Measurements from ENCODE around the gene IRX4.

IRX4 gene

DNA sequence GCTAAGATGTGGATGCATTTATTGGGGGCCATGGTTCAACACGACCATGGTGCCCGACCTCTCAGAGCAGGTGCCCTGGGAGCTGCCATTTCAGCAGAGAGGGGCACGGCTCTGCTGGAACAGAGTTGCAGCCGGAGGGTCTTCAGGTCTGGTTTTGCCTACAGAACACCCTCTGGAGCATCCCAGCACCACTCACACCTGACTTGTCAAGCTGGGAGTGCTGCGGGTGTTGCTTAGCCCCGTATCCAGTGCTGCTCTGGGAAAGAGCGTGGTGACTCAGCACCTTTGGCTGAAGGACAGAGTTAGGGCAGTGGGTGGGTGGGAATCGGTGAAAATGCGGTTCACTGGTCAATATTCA is 36.5 kb upstream of the IRX4 start:
- TF ChIP-seq GATA3 (IDR thresholded peaks at IDR 0.05; ENCODE audit: low read depth, low read length) (no peak), GATA2 (IDR thresholded peaks at IDR 0.05; ENCODE audit: low read depth, low read length) (no peak)

GRCh38 chr5:1918488-1919208 is 35.9 kb upstream of the IRX4 start:
- no peak for TF ChIP-seq GATA3 (IDR thresholded peaks at IDR 0.05; ENCODE audit: low read depth, low read length)
- TF ChIP-seq GATA2 (IDR thresholded peaks at IDR 0.05; ENCODE audit: low read depth, low read length): no peak

GRCh38 chr5:1917830-1918487 is 35.2 kb upstream of the IRX4 start:
- TF ChIP-seq GATA3 (IDR thresholded peaks at IDR 0.05; ENCODE audit: low read depth, low read length): no peak
- no peak for TF ChIP-seq GATA2 (IDR thresholded peaks at IDR 0.05; ENCODE audit: low read depth, low read length)

GRCh38 chr5:1916041-1917001 is 33.6 kb upstream of the IRX4 start:
- TF ChIP-seq GATA3 (IDR thresholded peaks at IDR 0.05; ENCODE audit: low read depth, low read length) (no peak), GATA2 (IDR thresholded peaks at IDR 0.05; ENCODE audit: low read depth, low read length) (no peak)

- TF ChIP-seq GATA3 (IDR thresholded peaks at IDR 0.05; ENCODE audit: low read depth, low read length) (no peak), GATA2 (IDR thresholded peaks at IDR 0.05; ENCODE audit: low read depth, low read length) (no peak)
Observed at GRCh38 chr5:1915316-1915715, 32.6 kb upstream of the IRX4 start.

DNA sequence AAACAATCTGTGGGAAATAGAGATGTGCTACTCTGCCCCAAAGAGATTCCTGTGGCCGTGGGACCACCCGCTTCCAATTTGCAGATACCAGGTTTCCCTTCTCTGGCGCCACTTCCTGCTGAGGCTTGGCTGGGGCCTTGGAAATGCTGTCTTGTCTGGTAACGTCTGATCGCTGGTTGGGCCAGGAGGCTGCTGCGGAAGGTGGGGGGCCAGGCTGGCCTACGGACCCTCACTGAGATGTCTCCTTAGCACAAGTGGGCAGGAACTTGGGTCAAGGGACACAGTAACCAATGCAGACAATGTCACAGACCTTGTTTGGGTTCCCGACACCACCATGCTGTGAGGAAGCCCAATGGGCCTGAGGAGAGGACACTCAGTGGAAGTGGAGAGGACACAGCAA is 31.7 kb upstream of the IRX4 start:
- TF ChIP-seq GATA2 (IDR thresholded peaks at IDR 0.05; ENCODE audit: low read depth, low read length) (no peak), GATA3 (IDR thresholded peaks at IDR 0.05; ENCODE audit: low read depth, low read length) (no peak)

DNA sequence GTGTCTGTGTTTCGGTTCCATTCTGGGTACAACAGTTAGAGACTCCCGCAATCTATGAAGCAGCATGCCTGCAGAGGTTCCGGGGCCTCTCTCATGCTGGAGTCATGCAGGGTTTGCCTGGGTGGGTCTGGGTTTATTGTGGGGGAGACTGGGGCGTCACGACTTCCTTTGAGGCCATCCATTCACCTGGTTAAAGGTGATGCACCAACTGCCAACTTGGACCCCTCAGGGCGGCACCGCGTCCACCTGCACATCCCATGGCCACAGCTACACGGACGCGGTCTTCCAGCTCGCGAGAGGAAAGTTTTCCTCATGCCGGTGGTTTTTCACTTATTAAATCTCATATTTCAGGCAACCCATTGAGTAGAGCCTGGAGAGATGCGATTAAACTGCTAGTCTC is 30.9 kb upstream of the IRX4 start:
- TF ChIP-seq GATA2 (IDR thresholded peaks at IDR 0.05; ENCODE audit: low read depth, low read length): no peak
- TF ChIP-seq GATA3 (IDR thresholded peaks at IDR 0.05; ENCODE audit: low read depth, low read length): no peak

GRCh38 chr5:1912951-1913565 is 30.3 kb upstream of the IRX4 start:
- TF ChIP-seq GATA3 (IDR thresholded peaks at IDR 0.05; ENCODE audit: low read depth, low read length) (no peak), GATA2 (IDR thresholded peaks at IDR 0.05; ENCODE audit: low read depth, low read length) (no peak)

- TF ChIP-seq GATA2 (IDR thresholded peaks at IDR 0.05; ENCODE audit: low read depth, low read length): no peak
- no peak for TF ChIP-seq GATA3 (IDR thresholded peaks at IDR 0.05; ENCODE audit: low read depth, low read length)
Observed at GRCh38 chr5:1911773-1912235, 29.1 kb upstream of the IRX4 start.

DNA sequence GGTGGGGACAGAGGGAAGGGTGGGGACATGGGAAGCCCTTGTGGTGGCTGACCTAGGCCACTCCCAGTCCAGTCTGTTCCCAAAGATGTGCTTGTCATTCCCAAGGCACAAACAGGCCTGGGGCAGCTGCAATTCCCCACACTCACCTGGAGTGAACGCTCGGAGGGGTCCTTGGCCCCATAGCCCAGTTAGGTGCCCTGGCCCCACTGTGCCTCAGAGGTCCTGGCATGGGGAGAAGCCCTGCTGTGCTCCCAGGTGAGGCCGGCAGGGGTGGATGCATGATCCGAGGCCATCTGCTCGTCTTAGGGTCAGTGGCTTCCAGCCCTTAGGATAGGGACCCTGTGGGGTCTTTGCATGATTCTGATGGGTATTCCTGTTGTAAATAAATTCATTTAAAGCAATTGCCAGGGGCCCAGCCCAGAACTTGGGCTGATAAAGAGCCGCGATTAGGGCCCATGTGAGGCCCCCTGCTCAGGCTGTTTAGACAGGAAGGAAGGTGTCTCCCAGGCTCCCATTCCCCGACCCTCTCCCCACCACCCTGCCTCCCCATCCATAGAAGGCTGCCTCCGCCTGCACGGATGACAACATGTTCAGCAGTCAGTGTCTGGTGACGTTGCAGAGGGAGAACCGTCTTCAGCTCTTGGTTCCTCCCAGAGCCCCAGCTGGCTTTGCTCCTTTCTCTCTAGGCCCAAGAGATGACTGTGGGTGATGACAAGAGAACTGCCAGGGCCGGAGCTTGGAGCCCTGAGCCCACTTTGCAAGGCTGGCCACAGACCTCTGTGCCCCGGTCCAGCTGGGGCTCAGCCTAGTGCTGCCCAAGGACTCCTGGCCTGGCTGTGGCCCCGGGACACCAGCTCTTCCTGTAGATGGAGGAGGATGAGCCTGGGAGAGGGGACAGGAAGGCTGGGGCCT is 28.4 kb upstream of the IRX4 start:
- no peak for TF ChIP-seq GATA2 (IDR thresholded peaks at IDR 0.05; ENCODE audit: low read depth, low read length)
- TF ChIP-seq GATA3 (IDR thresholded peaks at IDR 0.05; ENCODE audit: low read depth, low read length): no peak

DNA sequence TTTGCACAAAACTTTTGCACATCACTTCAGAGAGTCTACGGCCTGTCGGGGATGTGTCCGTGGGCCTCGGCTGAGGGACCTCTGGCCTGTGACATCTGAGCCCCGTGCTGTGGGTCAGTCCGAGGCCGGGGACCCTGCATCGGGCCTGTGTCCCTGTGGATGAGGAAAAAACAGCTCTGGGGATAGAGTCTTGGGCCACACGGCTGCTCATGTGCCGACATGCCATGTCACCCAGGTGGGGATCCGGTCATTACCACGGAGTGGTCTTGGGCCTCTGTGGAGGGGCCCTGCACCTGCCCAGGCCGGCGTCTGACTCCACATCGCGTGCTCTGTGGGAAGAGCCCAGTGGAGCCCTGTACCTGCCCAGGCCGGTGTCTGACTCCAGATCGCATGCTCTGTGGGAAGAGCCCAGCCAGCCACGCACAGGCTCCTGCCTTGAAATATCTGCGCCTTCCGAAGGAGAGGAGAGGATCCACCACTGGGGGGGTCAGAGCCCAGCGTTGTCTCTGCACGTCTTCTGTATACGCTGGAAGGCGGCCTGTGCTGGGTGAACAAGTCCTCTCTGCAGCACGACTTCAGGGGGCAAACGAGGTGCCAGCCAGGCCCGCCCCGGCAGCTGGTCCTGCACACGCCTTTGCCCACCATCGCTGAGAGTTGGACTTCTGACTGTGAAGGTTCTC is 27.5 kb upstream of the IRX4 start:
- TF ChIP-seq GATA3 (IDR thresholded peaks at IDR 0.05; ENCODE audit: low read depth, low read length) (no peak), GATA2 (IDR thresholded peaks at IDR 0.05; ENCODE audit: low read depth, low read length) (no peak)

DNA sequence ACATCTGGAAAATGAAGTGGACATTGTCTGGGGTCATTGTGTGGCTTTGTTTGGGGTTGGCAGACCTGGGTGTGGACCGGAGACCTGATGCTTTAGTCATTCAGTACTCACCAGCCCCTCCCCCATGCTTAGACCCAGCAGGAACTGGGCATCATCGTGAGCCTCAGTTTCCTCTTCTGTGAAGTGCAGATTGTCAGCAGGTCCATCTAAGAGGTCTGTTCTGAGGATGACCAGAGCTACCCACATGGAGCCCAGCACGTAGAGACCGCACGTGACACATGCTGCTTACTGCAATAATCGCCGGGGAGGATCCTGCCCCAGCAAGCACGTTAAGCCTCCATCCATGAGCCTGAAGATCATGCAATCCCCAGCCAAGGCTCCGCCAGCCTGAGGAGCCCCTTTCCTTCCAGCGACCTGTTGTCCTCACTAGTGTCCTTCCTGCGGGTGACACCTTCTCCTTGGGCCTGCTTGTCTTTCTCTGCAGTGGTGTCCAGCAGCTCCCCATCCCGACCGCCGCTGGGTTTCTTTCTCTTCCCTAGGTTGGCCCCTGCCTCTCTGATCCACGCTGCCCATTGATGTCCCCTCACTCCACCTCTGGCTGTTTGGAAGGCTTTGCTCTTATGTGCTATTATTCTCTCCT is 26.7 kb upstream of the IRX4 start:
- no peak for TF ChIP-seq GATA2 (IDR thresholded peaks at IDR 0.05; ENCODE audit: low read depth, low read length)
- TF ChIP-seq GATA3 (IDR thresholded peaks at IDR 0.05; ENCODE audit: low read depth, low read length): no peak
